KOPT-K1 (cell line): Measurements from ENCODE around the gene SPATA4.

Experiments
- H3K27ac ChIP-seq: fragments of 200-600 bp; sonication (generic); 2 replicates; pipeline ENCODE4 v1.5.1; 2016; ENCODE audit warnings: antibody characterized with exemption, mild to moderate bottlenecking, low read depth, low read length; ENCODE audit not compliant: poor library complexity, severe bottlenecking
- H3K36me3 ChIP-seq: fragments of 200-600 bp; sonication (generic); 2 replicates; pipeline ENCODE4 v1.5.1; 2017; ENCODE audit warnings: antibody characterized with exemption, mild to moderate bottlenecking, low read length, moderate library complexity; ENCODE audit not compliant: insufficient read depth
- H3K9me3 ChIP-seq: fragments of 200-600 bp; sonication (generic); 2 replicates; pipeline ENCODE4 v1.5.1; 2017; ENCODE audit warnings: antibody characterized with exemption, low read length, mild to moderate bottlenecking; ENCODE audit not compliant: insufficient read depth, poor library complexity, severe bottlenecking

Gene SPATA4

GRCh38 chr4:176209535-176209934 lies 14.2 kb upstream of the SPATA4 start:
- H3K36me3 ChIP-seq: no peaks in the 10 kb centered on the region
- H3K9me3 ChIP-seq: no peaks in the 10 kb centered on the region
- no peak overlapping the region for H3K27ac ChIP-seq

GRCh38 chr4:176207839-176208238 lies 12.5 kb upstream of the SPATA4 start:
- H3K27ac ChIP-seq: no peak overlapping the region
- no peaks in the 10 kb centered on the region for H3K9me3 ChIP-seq
- no peaks in the 10 kb centered on the region for H3K36me3 ChIP-seq

GRCh38 chr4:176205299-176205698 lies 9.9 kb upstream of the SPATA4 start:
- no peaks in the 10 kb centered on the region for H3K9me3 ChIP-seq
- no peaks in the 10 kb centered on the region for H3K36me3 ChIP-seq
- no peak overlapping the region for H3K27ac ChIP-seq

- H3K36me3 ChIP-seq: no peaks in the 10 kb centered on the region
- no peak overlapping the region for H3K27ac ChIP-seq
- H3K9me3 ChIP-seq: no peaks in the 10 kb centered on the region
Observed at GRCh38 chr4:176198316-176198903, 3.0 kb upstream of the SPATA4 start.

GRCh38 chr4:176193938-176194337 lies 1.4 kb downstream of the SPATA4 start:
- no peaks in the 10 kb centered on the region for H3K36me3 ChIP-seq
- H3K9me3 ChIP-seq: no peaks in the 10 kb centered on the region
- H3K27ac ChIP-seq: no peak overlapping the region

GRCh38 chr4:176193126-176193525 lies 2.3 kb downstream of the SPATA4 start:
- Histone ChIP-seq H3K36me3 (no peaks in the 10 kb centered on the region), H3K9me3 (no peaks in the 10 kb centered on the region), H3K27ac (no peak overlapping the region)

- no peak overlapping the region for H3K27ac ChIP-seq
- H3K36me3 ChIP-seq: no peaks in the 10 kb centered on the region
Observed at GRCh38 chr4:176191974-176192373, 3.4 kb downstream of the SPATA4 start.

GRCh38 chr4:176189891-176190795 lies 5.2 kb downstream of the SPATA4 start:
- H3K9me3 ChIP-seq: no peaks in the 10 kb centered on the region
- no peaks in the 10 kb centered on the region for H3K36me3 ChIP-seq
- no peak overlapping the region for H3K27ac ChIP-seq

More at GRCh38 chr4:176191974-176192373, 3.4 kb downstream of the SPATA4 start:
- no peaks in the 10 kb centered on the region for H3K9me3 ChIP-seq

GRCh38 chr4:176188654-176189053 lies 6.7 kb downstream of the SPATA4 start:
- no peak overlapping the region for H3K27ac ChIP-seq
- no peaks in the 10 kb centered on the region for H3K36me3 ChIP-seq
- H3K9me3 ChIP-seq: no peaks in the 10 kb centered on the region

- H3K9me3 ChIP-seq: no peaks in the 10 kb centered on the region
- no peak overlapping the region for H3K27ac ChIP-seq
- no peaks in the 10 kb centered on the region for H3K36me3 ChIP-seq
Observed at GRCh38 chr4:176187624-176188023, 7.8 kb downstream of the SPATA4 start.

- no peaks in the 10 kb centered on the region for H3K36me3 ChIP-seq
- no peak overlapping the region for H3K27ac ChIP-seq
- H3K9me3 ChIP-seq: no peaks in the 10 kb centered on the region
Observed at GRCh38 chr4:176186671-176187395, 8.6 kb downstream of the SPATA4 start.

- Histone ChIP-seq H3K9me3 (no peaks in the 10 kb centered on the region), H3K36me3 (no peaks in the 10 kb centered on the region), H3K27ac (no peak overlapping the region)
Observed at GRCh38 chr4:176186067-176186466, 9.3 kb downstream of the SPATA4 start.

GRCh38 chr4:176185051-176185450 lies 10.3 kb downstream of the SPATA4 start:
- Histone ChIP-seq H3K9me3 (no peaks in the 10 kb centered on the region), H3K36me3 (no peaks in the 10 kb centered on the region), H3K27ac (no peak overlapping the region)

GRCh38 chr4:176163041-176163440 lies 32.3 kb downstream of the SPATA4 start:
- no peak overlapping the region for H3K27ac ChIP-seq
- H3K9me3 ChIP-seq: no peaks in the 10 kb centered on the region
- no peaks in the 10 kb centered on the region for H3K36me3 ChIP-seq

- Histone ChIP-seq H3K27ac (no peak overlapping the region), H3K9me3 (no peaks in the 10 kb centered on the region), H3K36me3 (no peaks in the 10 kb centered on the region)
Observed at GRCh38 chr4:176156656-176157055, 38.7 kb downstream of the SPATA4 start.
